PFSK-1 (cell line): Measurements from ENCODE around the gene ABLIM2.

Source experiments
- FOXP2 ChIP-seq: optimal IDR thresholded peaks from 2 replicates; pipeline ENCODE3; 2011; ENCODE audit warnings: borderline replicate concordance, control low read depth, inconsistent platforms; ENCODE audit not compliant: insufficient read depth; ENCODE audit errors: extremely low read length, extremely low read depth
- POLR2AphosphoS5 ChIP-seq: IDR thresholded peaks from 2 replicates; pipeline ENCODE4 v1.6.1; 2012; ENCODE audit warnings: low read depth, mild to moderate bottlenecking, control low read depth, low read length, moderate library complexity
- REST ChIP-seq, 2 experiments: IDR thresholded peaks; 2 replicates each; pipeline versions ENCODE4 v1.6.1 to v1.8.0; 2011 to 2012; ENCODE audit warnings: low read depth in 2 of 2, low read length in 2 of 2, control low read depth in 1 of 2, inconsistent platforms in 1 of 2, mild to moderate bottlenecking in 1 of 2, moderate library complexity in 1 of 2; ENCODE audit not compliant: insufficient read depth in 1 of 2
- SIN3A ChIP-seq: IDR thresholded peaks from 2 replicates; pipeline ENCODE4 v1.6.1; 2012; ENCODE audit warnings: mild to moderate bottlenecking, low read length, moderate library complexity, borderline replicate concordance; ENCODE audit not compliant: insufficient read depth
- TAF1 ChIP-seq: IDR thresholded peaks from 2 replicates; pipeline ENCODE4 v1.6.1; 2012; ENCODE audit warnings: low read length, control low read depth, borderline replicate concordance; ENCODE audit not compliant: insufficient read depth

The ABLIM2 gene

DNA sequence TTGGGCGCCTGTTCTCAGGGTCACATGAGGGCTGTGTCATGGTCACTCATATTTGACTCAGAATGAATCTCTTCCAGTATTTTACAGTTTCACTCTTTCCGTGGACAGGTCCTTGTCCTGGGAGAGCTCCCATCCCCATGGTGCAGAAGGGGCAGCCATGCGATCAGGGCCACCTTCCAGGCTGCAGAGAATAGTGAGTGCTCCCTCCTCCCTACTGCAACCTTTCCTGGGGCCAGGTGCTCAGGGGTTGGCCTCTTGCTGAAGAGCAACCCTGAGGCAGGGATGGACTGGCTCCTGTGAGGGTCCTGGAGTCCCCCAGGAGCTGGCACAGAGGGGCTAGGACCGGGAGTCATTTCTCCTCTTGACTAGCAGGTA lies 108.4 kb downstream of the ABLIM2 start:
- TF ChIP-seq REST (IDR thresholded peaks at IDR 0.05; ENCODE audit: insufficient read depth in 1 of 2, low read depth in 2 of 2, low read length in 2 of 2): no peak
- no peak for TF ChIP-seq POLR2AphosphoS5
- no peak for TF ChIP-seq TAF1
- no peak for TF ChIP-seq FOXP2
- TF ChIP-seq SIN3A: no peak

GRCh38 chr4:8048856-8049676 lies 109.5 kb downstream of the ABLIM2 start:
- TF ChIP-seq TAF1: no peak
- no peak for TF ChIP-seq SIN3A
- no peak for TF ChIP-seq POLR2AphosphoS5
- no peak for TF ChIP-seq REST (IDR thresholded peaks at IDR 0.05; ENCODE audit: insufficient read depth in 1 of 2, low read depth in 2 of 2, low read length in 2 of 2)
- TF ChIP-seq FOXP2: no peak

DNA sequence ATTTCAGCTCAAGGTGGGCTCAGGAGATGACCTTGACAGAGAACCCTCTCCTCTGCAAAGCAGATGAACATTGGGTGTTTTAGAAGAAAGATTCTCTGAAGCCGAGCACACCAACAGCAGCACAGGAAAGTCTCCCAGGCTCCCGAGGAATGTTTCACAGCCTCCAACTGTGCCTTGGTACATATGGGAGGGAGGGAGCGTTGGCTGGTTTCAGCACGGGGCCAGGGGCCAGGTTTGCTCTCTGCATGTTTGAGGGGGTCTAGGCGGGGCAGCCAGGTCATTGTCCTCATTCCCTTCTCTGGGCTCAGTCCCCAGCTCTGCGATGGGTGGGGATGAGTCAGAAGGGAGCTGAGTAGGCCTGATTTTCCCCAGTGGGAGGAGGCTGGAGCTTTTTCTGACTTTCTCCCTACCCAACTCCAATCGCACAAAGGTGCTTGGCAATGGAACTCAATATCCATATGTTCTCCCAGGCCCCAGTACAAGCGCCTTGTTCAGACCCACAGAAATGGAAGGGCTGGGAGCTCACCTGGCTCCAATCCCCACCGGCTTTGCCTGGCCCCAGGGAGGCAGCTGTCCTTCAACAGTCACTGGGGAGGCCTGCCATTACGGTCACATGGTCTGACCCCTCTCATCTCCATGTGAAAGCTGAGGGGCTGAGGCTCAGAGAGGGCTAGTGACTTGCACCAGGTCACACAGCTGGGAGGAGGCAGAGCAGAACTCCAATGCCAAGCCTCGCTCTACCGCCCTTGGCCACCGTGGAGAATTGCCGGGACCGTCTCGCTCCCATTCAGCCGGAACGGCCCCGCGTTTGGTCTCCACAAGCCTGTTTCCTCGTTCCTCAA lies 110.6 kb downstream of the ABLIM2 start:
- TF ChIP-seq POLR2AphosphoS5 (no peak), REST (IDR thresholded peaks at IDR 0.05; ENCODE audit: insufficient read depth in 1 of 2, low read depth in 2 of 2, low read length in 2 of 2) (no peak), FOXP2 (no peak), TAF1 (no peak), SIN3A (no peak)

DNA sequence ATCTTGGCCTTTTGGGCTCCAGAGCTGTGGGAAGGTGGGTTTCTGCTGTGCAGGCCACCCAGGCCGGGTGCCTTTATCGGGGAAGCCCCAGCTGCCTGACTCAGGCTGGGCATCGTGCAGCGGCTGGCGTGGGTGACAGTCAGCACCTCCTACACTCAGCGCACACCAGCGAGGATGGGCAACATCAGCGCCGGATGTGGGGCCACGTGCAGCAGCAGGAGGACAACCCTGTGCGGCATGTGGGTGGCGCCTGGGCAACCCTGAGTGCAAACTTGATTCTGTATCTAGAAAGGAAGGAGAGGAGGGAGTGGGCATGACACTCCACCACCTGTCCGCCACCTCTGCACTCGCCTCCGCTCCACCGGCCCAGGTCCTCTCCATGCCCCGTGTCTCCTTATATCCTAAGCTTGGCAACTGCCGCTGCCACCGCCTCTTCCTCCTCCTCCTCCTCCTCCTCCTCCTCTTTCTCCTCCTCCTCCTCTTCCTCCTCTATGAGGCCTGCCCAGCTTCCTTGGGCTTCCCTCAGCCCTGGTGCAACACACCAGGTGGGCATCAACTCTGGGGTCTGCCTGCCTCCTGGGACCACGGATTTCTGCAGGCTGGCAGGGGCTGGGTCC lies 111.6 kb downstream of the ABLIM2 start:
- TF ChIP-seq REST (IDR thresholded peaks at IDR 0.05; ENCODE audit: insufficient read depth in 1 of 2, low read depth in 2 of 2, low read length in 2 of 2) (no peak), TAF1 (no peak), POLR2AphosphoS5 (no peak), SIN3A (no peak), FOXP2 (no peak)
